HFF-Myc (cell line): Measurements from ENCODE around the gene PCDHGB4.
"Not testable (repeated sequence)": the region's sequence is repeated elsewhere in the genome, so short reads cannot be mapped to it uniquely, and the experiment has no call there.

Experiments used
- DNase-seq: peaks from one replicate; pipeline ENCODE4 v3.0.0-alpha.2; 2011; ENCODE audit warnings: low read depth; ENCODE audit errors: extremely low read depth
- H3K4me3 ChIP-seq: replicated peaks from 2 replicates; pipeline ENCODE4 v1.5.1; 2011; ENCODE audit warnings: low read depth, mild to moderate bottlenecking, control low read depth, low read length
- CTCF ChIP-seq: IDR thresholded peaks from 2 replicates; pipeline ENCODE4 v1.5.1; 2012; ENCODE audit warnings: mild to moderate bottlenecking, low read depth, low read length, control low read depth; ENCODE audit errors: missing control alignments

Gene PCDHGB4

GRCh38 chr5:141397756-141398551, 10.5 kb downstream of the PCDHGB4 start, which contains the start of gene PCDHGB5:
PCDHGB5 (plus strand) TSS chr5:141397947; CDS start chr5:141398128, 181 bp downstream.
- H3K4me3 ChIP-seq: peak within 1 kb of the TSS; percentile 31
- DNase-seq: not testable (repeated sequence)
- peak; percentile 66 for TF ChIP-seq CTCF

- H3K4me3 ChIP-seq: no peak overlapping the region
- no peak for TF ChIP-seq CTCF
- DNase-seq: no peak
These were observed 11.1 kb downstream of the PCDHGB4 start for GRCh38 chr5:141398608-141399007.

GRCh38 chr5:141399555-141400258, 12.2 kb downstream of the PCDHGB4 start:
- H3K4me3 ChIP-seq: no peak overlapping the region
- DNase-seq: no peak
- TF ChIP-seq CTCF: no peak

- DNase-seq: no peak
- H3K4me3 ChIP-seq: peak within 1 kb of the TSS; percentile 31
- TF ChIP-seq CTCF: peak; percentile 41
These were observed 15.2 kb downstream of the PCDHGB4 start, which contains the start of gene PCDHGA9 for GRCh38 chr5:141402553-141403243. PCDHGA9 (plus strand) TSS chr5:141402778; CDS start chr5:141402953, 175 bp downstream.

GRCh38 chr5:141403387-141403786, 15.9 kb downstream of the PCDHGB4 start:
- DNase-seq: no peak
- no peak overlapping the region; the same call in 1 of the 2 replicates for H3K4me3 ChIP-seq
- no peak for TF ChIP-seq CTCF

GRCh38 chr5:141407790-141408505, 20.4 kb downstream of the PCDHGB4 start, which contains the start of gene PCDHGB6:
PCDHGB6 (plus strand) TSS chr5:141408021; CDS start chr5:141408203, 182 bp downstream.
- peak; percentile 56 for TF ChIP-seq CTCF
- not testable (repeated sequence) for DNase-seq
- peak within 1 kb of the TSS; percentile 20; the same call in 1 of the 2 replicates for H3K4me3 ChIP-seq
